DMS53 (cell line): ENCODE measurements around the gene ZMAT5.

Experiments
- DNase-seq: peaks from one replicate; lab custom pipeline; 2025; lab: John Stamatoyannopoulos, UW

The ZMAT5 gene

GRCh38 chr22:29766632-29767170 is at the start of gene ZMAT5:
Gene ZMAT5 (minus strand): TSS chr22:29767007. CDS start chr22:29748544, 18,463 bp downstream.
- peak; percentile 93 for DNase-seq

- no peak for DNase-seq
These were observed 49.7 kb upstream of the ZMAT5 start for GRCh38 chr22:29816539-29816938.

GRCh38 chr22:29816128-29816527 is 49.3 kb upstream of the ZMAT5 start:
- no peak for DNase-seq

GRCh38 chr22:29815580-29815979 is 48.8 kb upstream of the ZMAT5 start:
- no peak for DNase-seq

GRCh38 chr22:29814003-29814402 is 47.2 kb upstream of the ZMAT5 start:
- DNase-seq = peak; percentile 63

GRCh38 chr22:29813563-29813962 is 46.8 kb upstream of the ZMAT5 start:
- DNase-seq = peak; percentile 32

GRCh38 chr22:29813126-29813525 is 46.3 kb upstream of the ZMAT5 start:
- DNase-seq = peak; percentile 25

- peak; percentile 2 for DNase-seq
These were observed 44.6 kb upstream of the ZMAT5 start for GRCh38 chr22:29811377-29811776.

GRCh38 chr22:29810216-29810615 is 43.4 kb upstream of the ZMAT5 start:
- DNase-seq = no peak

GRCh38 chr22:29806196-29806595 is 39.4 kb upstream of the ZMAT5 start:
- DNase-seq = no peak

GRCh38 chr22:29804985-29805384 is 38.2 kb upstream of the ZMAT5 start:
- DNase-seq = no peak

GRCh38 chr22:29803190-29803589 is 36.4 kb upstream of the ZMAT5 start:
- DNase-seq = no peak

- no peak for DNase-seq
These were observed 35.0 kb upstream of the ZMAT5 start for GRCh38 chr22:29801796-29802195.

GRCh38 chr22:29801153-29801552 is 34.3 kb upstream of the ZMAT5 start:
- DNase-seq = no peak

GRCh38 chr22:29799217-29799680 is 32.4 kb upstream of the ZMAT5 start:
- peak; percentile 91 for DNase-seq

GRCh38 chr22:29798801-29799200 is 32.0 kb upstream of the ZMAT5 start:
- DNase-seq = peak; percentile 32

- no peak for DNase-seq
These were observed 31.5 kb upstream of the ZMAT5 start for GRCh38 chr22:29798318-29798717.

- DNase-seq = no peak
These were observed 30.5 kb upstream of the ZMAT5 start for GRCh38 chr22:29797351-29797750.

GRCh38 chr22:29795663-29796062 is 28.9 kb upstream of the ZMAT5 start:
- no peak for DNase-seq

GRCh38 chr22:29793396-29793795 is 26.6 kb upstream of the ZMAT5 start:
- DNase-seq = no peak

- no peak for DNase-seq
These were observed 23.3 kb upstream of the ZMAT5 start for GRCh38 chr22:29790061-29790460.

GRCh38 chr22:29788339-29789279 is 21.8 kb upstream of the ZMAT5 start:
- no peak for DNase-seq

- DNase-seq = no peak
These were observed 20.7 kb upstream of the ZMAT5 start for GRCh38 chr22:29787371-29787980.
